Suprapubic skin (tissue), 4 donors: Measurements from ENCODE around the gene ETV2.

Source experiments
- CTCF ChIP-seq, 2 donors: fragments of 200-600 bp in 1 of 2; fragments of 450-650 bp in 1 of 2; sonication (generic) in 1 of 2; IDR thresholded peaks; one replicate each; pipeline ENCODE4 v1.5.1; 2016 to 2019; ENCODE audit warnings: antibody characterized with exemption in 2 of 2, mild to moderate bottlenecking in 1 of 2, moderate library complexity in 1 of 2
- EP300 ChIP-seq: sonication (generic); formaldehyde crosslinking; IDR thresholded peaks from one replicate; pipeline ENCODE4 v1.6.1; 2017; ENCODE audit warnings: antibody characterized with exemption
- POLR2A ChIP-seq, 2 donors: fragments of 450-650 bp; IDR thresholded peaks; one replicate each; pipeline ENCODE4 v1.6.1; 2017; ENCODE audit warnings: antibody characterized with exemption in 2 of 2, mild to moderate bottlenecking in 2 of 2, moderate library complexity in 2 of 2
- POLR2AphosphoS5 ChIP-seq, 3 donors: sonication (generic); formaldehyde crosslinking; IDR thresholded peaks; one replicate each; pipeline ENCODE4 v1.6.1; 2017; ENCODE audit warnings: antibody characterized with exemption in 3 of 3

GRCh38 chr19:35601971-35602370 lies 39.6 kb upstream of the ETV2 start:
- no peak for TF ChIP-seq CTCF (IDR thresholded peaks at IDR 0.05)
- no peak for TF ChIP-seq POLR2A (IDR thresholded peaks at IDR 0.05)
- no peak for TF ChIP-seq POLR2AphosphoS5 (IDR thresholded peaks at IDR 0.05)
- TF ChIP-seq EP300 = no peak
